Pulmonary artery endothelial cell (primary cell): ENCODE results near the gene DHRS2. TPM values are rescaled to one million over a fixed set of nuclear protein-coding genes. Genes with fewer than 3 reads are reported as not detected.
"Not testable (repeated sequence)": the region's sequence is repeated elsewhere in the genome, so short reads cannot be mapped to it uniquely, and the experiment has no call there.

Source experiments
- DNase-seq: peaks from one replicate; pipeline ENCODE4 v3.0.0-alpha.2; 2011; ENCODE audit warnings: low read depth, low spot score
- total RNA-seq: library from RNA; depleted of rRNA; stranded (reverse); fragments of >200 nt; gene quantifications from 2 replicates; pipeline ENCODE4 v1.2.3, GENCODE V29; 2014

Gene DHRS2, protein sequence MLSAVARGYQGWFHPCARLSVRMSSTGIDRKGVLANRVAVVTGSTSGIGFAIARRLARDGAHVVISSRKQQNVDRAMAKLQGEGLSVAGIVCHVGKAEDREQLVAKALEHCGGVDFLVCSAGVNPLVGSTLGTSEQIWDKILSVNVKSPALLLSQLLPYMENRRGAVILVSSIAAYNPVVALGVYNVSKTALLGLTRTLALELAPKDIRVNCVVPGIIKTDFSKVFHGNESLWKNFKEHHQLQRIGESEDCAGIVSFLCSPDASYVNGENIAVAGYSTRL
- 0.07 and 0.21 TPM in 2 replicates for total RNA-seq

DNA sequence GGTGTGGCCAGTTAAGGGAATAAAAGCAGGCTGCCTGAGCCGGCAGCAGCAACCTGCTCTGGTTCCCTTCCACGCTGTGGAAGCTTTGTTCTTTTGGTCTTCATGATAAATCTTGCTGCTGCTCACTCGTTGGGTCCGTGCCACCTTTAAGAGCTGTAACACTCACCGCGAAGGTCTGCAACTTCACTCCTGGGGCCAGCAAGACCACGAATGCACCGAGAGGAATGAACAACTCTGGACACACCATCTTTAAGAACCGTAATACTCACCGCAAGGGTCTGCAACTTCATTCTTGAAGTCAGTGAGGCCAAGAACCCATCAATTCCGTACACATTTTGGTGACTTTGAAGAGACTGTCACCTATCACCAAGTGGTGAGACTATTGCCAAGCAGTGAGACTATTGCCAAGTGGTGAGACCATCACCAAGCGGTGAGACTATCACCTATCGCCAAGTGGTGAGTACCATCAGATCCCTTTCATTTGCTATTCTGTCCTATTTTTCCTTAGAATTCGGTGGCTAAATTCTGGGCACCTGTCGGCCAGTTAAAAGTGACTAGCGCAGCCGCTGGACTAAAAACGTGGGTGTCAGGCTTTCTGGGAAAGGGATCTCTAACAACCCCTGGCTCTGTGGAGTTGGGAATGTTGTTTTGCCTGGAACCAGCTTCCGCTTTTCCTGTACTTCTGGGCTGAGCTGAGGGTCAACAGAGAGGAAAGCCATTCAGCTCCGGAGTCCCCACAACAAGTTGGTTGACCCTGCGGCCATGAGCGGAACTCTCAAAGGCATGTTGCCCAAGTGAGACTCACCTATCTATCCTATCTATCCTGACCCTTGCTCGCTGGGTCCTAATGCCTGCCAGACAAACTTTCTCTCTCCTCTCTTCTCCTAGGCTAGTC lies at the start of gene DHRS2:
TSS of gene DHRS2 (plus strand) at position 48 of the 895 bp plus-strand sequence. CDS start 2,501 bp downstream, outside the sequence.
- DNase-seq: no peak

DNA sequence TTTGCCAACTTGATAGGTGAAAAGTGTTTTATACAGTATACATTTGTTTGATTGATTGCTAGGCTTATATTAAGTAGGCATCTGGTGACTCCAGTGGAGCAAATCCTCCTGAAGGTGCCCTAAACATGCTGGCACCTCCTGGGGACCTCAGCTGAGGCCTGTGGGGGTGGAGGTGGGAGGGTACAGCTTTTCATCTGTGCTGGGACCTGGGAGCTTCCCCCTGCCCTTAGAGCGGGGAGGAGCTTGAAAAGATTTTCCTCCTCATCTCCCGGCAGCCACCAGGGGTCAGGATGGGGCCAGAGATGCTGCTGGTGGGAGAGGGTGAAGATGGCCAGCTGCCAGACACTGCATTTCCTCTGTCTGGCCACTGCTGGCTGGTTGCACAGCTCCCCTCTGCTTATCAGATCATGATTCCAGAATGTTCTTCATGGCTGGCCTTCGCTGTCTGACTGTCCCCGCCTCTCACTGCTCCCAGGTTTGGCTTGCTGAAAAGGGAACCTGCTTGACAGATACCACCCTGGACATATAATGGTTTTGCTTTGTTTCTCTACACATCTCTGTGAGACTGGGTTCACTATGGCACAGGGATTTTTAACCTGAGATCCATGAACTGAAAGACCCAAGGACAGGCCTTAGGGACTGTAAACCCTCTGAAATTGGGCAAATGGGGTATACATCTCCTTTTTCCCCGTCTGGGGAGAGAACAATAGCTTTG lies 47.1 kb upstream of the DHRS2 start:
- peak; percentile 54 for DNase-seq

DNA sequence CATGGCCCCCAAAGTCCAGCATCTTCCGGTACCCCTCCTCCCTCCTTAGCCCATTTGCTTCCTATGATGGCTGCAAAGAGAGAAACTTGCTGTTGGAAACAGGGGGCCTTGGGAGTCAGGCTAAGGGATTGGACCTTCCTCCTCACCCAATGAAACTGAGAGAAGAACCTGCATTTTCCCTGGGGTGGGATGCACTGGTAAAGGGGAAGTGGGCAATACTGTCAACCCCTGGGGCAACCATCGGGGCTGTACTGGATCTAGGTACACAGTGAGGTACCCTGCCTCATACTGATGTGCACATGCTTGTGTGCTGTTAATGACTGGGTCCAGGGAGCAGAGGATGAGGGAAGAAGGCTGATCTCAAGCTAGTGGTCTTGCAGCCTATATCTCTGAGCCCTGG lies 46.6 kb upstream of the DHRS2 start:
- DNase-seq: no peak

DNA sequence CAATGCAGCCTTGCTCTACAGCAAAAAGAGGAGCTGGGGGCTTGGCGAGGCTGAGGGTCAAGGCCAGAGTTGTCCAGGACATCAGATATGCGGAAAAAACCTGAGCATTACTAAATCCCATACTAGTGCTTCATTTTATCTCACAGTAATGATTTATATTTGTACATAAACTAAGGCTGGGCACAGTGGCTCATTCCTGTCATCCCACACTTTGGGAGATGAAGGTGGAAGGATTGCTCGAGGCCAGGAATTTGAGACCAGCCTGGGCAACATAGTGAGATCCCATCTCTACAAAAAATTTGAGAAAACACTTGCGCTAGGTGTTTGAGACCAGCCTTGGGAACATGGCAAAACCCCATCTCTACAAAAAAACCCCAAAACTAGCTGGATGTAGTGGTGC lies 46.0 kb upstream of the DHRS2 start:
- DNase-seq: no peak

DNA sequence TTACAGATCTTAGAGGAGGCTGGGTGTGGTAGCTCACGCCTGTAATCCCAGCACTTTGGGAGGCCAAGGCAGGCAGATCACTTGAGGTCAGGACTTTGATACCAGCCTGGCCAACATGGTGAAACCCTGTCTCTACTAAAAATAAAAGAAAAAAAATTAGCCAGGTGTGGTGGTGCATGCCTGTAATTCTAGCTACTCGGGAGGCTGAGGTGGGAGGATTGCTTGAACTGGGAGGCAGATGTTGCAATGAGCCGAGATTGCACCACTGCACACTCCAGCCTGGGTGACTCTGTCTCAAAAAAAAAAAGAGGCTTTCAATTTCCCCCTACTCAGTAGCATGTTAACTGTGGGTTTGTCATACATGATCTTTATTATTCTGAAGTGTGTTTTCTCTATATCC lies 42.0 kb upstream of the DHRS2 start:
- not testable (repeated sequence) for DNase-seq

DNA sequence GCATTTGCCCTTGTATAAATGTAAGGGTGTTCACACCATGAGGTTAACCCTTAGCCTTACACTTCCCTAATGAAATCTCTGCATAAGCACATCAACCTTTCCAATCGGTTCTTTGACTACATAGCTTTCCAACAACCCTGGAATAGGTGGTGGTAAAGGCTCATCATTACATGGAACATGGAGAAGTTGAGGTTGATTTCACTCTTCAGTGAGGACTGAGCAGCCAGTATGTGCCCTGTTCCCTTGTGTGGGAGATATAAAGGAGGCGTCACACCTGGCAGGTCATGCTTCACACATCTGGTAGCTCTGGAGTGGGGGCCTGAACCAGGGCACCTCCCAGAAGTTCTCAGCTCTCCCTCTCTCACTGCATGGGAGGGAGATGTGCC lies 35.8 kb upstream of the DHRS2 start:
- no peak for DNase-seq

DNA sequence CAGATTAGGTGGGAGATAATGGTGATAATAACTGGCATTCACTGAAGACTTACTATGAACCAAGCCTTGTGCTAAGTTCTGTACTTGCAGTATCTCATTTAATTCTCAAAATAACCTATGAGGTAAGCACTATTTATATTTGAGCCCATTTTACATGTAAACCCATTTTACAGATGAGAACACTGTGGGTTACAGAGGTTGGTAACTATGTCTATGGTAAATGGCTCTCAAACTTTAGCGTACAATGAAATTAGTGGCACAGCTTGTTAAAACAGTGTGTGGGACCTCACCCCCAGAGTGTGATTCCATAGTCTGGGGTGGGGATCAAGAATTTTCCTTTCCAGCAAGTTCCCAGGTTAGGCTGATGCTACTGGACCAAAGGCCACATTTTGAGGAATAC lies 35.4 kb upstream of the DHRS2 start:
- no peak for DNase-seq

DNA sequence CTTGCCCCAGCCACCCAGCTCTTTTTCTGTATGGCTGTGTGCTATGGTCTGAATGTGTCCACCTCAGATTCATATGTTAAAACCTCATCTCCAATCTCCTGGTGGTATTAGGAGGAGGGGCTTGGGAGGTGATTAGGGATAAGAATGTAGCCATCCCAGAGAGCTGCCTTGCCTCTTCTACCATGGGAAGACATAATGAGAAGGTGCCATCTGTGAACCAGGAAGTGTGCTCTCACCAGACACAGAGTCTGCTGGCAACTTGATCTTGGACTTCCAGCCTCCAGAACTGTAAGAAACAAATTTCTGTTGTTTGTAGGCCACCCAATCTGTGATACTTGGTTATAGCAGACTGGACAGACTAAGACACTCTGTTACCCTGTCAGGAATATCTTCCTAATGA lies 34.7 kb upstream of the DHRS2 start:
- no peak for DNase-seq

DNA sequence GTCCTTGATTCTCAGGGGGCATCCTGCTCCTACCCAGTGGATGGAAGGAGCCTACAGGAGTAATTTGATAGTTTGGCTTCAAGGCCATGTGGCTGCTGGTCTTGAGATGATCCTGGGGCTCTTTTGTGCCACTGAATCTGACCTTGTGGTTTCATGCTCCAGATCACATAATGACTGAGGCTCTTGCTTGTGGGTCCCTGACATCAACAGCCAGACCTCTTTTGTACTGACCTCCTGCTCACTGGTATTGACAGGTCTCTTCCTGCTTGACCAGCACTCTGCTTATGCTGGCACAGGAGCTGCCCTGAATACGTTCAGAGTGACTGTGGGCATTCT lies 34.4 kb upstream of the DHRS2 start:
- no peak for DNase-seq

DNA sequence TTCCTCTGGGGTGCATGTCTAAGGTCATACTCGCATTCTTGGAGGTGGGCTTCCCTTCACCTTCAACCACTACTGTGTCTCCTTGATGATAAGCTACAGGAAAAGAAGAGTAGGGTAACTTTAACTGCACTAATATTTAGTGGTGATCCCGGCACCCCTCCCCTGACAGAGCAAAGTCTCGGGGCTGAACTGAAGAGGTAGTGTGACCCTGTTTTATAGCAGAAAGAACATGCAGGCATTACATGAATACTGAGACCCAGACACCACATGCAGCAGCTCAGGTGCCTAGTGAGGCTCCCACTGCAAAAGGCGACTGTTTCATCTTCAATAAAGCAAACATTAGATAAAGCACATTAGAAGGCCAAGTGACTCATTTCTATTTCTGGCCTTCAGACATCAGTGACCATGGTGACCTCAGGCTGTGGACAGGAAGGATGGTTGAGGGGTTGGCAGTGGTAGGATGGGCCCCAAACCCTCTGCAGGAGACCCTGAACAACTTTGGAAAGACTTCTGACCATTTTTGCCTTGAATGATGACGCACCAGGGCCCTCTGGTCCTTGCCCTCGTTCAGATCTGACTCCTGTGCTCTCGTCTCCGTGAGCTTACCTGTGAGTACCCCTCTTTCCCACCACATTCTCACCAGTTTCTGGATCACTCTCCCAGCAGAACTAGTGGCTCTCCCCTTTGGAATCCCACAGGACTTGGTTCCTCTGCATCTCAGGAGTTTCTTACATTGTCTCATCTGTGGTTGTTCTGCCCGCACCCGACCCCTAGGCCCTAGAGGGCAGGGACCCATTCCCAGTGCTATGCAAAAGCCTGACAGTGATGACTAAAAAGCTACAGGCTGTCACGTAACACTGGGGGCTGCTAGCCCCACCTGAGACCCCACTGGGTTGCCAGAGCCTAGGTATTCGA lies 33.7 kb upstream of the DHRS2 start:
- DNase-seq: no peak

DNA sequence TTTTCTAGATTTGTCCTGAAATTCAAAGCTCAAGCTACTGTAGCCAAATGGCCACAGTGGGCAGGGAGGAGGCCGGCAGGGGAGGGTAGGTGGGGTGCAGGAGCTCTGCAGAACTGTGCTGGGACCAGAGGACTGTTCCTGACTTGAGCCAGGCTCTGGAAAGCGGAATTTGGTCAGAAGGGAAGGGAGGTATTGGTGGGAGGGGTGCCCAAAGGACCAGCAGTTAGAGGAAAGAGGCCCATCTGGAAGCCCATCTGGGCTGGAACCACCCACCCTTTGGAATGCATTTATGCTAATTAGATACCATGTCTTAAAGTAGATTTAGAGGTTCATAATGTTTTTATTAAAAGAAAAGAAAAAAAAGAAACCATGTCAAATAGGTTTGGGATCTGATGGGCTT lies 33.1 kb upstream of the DHRS2 start:
- DNase-seq: no peak

DNA sequence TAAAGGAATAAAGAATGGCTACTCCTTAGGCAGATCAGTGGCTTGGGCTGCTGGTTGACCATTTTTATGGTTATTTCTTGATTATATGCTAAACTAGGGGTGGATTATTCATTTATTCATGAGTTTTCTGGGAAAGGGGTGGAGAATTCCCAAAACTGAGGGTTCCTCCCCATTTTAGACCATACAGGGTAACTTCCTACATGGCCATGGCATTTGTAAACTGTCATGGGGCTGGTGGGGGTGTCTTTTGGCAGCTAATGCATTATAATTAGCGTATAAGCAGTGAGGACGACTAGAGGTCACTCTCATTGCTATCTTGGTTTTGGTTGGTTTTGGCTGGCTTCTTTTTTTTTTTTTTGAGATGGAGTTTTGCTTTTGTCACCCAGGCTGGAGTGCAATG lies 32.0 kb upstream of the DHRS2 start:
- no peak for DNase-seq

DNA sequence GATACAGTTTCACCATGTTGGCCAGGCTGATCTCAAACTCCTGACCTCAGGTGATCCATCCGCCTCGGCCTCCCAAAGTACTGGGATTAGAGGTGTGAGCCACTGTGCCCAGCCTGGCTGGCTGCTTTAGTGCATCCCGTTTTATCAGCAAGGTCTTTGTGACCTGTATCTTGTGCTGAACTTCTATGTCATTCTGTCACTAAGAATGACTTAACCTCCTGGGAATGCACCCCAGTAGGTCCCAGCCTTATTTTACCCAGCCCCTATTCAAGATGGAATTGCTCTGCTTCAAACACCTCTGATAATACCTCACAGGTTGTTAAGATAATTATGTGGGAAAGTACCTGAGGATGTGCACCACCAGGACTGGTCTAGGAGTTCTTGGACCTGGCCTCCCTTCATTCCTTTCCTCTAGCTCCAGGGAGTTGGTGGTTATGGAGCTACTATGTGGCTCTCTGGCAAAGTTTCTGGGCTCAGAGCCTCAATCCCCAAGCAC lies 31.4 kb upstream of the DHRS2 start:
- DNase-seq: no peak

DNA sequence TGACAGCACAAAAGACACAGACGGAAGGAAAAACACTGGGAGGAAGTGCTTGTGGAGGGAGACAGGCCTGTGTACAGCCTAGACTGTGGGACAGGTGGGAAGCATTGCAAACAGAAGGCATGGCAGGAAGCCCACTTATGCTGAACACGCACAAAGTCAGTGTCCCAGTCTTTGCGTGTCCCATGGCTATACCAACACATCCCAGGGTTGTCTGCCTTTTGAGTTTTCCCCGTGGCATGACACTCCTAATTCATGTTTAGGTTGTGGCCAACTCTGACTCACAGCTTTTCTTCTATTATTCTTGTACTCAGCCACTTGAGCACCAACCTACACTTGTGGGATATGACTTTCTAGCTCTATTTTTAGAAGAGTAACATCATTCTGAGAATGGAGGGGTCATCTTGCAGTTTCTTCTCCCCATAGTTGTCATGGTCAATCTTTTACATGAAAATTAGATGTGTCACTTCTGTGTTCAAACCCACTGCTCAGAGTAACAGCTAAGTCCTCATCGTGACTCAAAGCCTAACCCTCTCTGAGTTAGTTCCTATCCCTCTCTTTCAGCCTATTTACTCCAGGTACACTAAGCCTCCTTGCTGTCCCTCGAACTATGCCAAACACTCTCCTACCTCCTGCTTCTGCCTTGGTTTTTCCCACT lies 30.1 kb upstream of the DHRS2 start:
- no peak for DNase-seq

DNA sequence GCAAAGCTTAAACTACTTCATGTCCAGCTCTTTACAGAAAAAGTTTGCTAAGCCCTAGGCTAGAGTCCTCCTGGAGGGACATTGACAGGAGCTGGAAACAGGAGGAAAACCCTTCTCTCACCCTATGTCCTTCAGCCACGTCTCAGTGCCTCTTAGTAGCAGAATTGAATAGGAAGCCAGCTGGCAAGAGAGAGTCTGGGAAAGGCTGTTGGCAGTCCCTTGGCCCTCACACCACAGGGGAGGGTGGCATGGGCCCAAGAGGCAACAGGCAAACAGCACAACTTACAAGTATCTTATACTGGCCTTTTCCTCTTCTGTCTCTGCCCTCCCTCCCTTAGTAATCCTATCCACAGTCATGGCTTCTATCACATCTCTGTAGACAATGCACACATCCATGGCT lies 27.7 kb upstream of the DHRS2 start:
- no peak for DNase-seq

DNA sequence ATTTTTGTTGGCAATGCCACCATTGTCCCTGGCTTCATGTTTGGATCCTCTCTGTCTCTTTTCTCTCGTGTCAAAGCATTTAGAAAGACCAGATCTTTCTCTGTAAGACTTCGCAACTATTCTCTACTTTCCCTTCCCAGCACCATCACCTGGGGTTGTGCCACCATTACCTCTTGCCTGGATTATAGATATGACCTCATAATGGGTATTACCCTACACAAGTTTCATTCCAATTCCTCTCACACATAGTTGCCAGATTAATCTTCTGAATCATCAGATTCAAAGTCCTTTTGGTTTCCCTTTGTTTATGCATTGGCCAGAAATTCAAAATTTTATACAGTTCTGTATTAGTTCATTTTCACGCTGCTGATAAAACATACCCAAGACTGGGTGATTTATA lies 27.2 kb upstream of the DHRS2 start:
- no peak for DNase-seq

DNA sequence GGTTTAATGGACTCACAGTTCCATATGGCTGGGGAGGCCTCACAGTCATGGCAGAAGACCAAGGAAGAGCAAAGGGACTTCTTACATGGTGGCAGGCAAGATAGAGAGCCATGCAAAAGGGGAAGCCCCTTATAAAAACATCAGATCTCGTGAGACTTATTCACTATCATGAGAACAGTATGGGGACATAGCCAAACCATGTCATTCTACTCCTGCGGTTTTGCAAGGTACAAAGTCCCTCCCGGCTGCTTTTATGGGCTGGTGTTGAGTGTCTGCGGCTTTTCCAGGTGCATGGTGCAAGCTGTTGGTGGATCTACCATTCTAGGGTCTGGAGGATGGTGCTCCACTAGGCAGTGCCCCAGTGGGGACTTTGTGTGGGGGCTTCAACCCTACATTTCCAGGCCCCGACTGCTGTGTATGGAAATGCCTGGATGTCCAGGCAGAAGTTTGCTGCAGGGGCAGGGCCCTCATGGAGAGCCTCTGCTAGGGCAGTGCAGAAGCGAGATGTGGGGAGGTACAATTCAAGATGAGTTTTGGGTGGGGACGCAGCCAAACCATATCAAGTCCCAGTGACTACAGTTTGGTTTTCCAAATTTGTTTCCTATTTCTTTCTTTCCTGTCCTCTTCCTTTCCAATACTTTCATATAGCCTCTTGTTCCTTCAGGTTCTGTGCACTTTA lies 26.6 kb upstream of the DHRS2 start:
- not testable (repeated sequence) for DNase-seq

DNA sequence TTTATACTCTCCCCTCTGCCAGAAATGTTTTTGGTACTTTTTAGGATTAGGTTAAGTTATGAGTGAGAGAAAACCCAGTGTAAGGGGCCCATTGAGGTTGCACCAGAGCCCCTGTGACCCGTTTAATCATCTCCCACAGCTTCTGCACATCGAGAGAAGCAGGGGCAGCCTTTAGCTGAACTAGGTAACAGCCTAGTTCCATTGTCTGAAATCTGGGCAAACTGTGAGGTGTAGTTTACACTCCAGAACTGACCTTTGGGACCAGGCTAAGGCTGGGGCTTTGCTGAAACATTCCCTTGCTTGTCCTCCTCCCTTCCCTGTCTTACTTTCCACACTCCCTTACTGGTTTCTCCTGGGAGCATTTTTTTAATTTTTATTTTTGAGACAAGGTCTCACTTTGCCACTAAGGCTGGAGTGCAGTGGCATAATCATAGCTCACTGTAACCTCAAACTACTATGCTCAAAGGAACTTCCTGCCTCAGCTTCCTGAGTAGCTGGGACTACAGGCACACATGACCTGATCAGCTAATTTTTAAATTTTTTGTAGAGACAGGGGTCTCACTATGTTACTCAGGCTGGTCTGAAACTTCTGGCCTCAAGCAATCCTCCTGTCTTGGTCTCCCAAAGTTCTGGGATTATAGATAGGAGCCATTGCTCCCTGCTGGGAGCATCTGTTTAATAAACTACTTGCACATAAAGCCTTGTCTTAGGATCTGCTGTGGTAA lies 25.9 kb upstream of the DHRS2 start:
- no peak for DNase-seq

DNA sequence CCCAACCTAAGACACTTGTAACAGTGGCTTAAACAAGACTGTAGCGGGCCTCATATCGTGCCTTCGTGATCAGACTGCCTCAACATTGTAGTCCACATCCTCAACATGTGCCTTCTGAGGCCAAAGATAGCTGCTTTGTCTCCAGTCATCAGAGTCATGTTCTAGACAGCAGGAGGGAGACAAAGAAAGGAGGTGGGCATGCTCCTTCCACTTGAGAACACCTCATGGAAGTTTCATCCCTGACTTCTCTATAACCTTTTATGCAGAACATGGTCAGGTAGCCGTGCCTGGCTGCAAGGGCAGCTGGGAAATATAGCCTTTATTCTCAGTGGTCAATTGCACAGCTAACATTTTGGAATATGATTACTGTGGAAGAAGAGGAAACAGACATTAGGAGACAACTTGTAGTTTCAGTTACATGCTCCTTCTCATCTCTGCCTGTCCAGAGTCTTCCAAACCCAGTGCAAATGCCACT lies 25.3 kb upstream of the DHRS2 start:
- DNase-seq: no peak
